ENCODE data around the gene SUPT6H.

SUPT6H gene

DNA sequence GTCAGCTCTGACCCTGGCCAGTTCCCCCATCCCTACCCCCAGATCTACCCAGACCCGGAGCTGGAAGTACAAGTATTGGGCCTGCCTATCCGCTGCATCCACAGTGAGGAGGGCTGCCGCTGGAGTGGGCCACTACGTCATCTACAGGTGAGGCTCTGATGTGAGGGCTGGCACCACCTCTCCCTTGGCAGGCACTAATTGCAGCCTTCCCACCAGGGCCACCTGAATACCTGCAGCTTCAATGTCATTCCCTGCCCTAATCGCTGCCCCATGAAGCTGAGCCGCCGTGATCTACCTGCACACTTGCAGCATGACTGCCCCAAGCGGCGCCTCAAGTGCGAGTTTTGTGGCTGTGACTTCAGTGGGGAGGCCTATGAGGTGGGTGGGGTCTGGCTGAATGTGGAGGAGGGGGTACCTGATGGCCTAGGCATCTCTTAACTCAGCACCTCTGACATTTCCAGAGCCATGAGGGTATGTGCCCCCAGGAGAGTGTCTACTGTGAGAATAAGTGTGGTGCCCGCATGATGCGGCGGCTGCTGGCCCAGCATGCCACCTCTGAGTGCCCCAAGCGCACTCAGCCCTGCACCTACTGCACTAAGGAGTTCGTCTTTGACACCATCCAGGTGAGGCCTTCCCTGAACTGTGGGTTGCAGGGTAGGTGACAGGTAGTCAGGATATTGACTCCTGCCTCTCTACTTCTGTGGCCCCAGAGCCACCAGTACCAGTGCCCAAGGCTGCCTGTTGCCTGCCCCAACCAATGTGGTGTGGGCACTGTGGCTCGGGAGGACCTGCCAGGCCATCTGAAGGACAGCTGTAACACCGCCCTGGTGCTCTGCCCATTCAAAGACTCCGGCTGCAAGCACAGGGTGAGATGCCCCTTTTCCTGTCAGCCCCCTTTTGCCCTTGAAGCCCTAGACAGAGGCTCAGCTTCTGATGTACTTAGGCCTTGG lies 86.1 kb downstream of the SUPT6H start:
- no peak for DNase-seq (ENCODE audit: insufficient read length, low spot score)
- FAIRE-seq, result no peak

GRCh38 chr17:28748852-28749515 lies 87.0 kb downstream of the SUPT6H start:
- DNase-seq (ENCODE audit: insufficient read length, low spot score), result no peak
- FAIRE-seq, result no peak

GRCh38 chr17:28749516-28750177 lies 87.6 kb downstream of the SUPT6H start:
- FAIRE-seq (no peak), DNase-seq (ENCODE audit: insufficient read length, low spot score) (no peak)

DNA sequence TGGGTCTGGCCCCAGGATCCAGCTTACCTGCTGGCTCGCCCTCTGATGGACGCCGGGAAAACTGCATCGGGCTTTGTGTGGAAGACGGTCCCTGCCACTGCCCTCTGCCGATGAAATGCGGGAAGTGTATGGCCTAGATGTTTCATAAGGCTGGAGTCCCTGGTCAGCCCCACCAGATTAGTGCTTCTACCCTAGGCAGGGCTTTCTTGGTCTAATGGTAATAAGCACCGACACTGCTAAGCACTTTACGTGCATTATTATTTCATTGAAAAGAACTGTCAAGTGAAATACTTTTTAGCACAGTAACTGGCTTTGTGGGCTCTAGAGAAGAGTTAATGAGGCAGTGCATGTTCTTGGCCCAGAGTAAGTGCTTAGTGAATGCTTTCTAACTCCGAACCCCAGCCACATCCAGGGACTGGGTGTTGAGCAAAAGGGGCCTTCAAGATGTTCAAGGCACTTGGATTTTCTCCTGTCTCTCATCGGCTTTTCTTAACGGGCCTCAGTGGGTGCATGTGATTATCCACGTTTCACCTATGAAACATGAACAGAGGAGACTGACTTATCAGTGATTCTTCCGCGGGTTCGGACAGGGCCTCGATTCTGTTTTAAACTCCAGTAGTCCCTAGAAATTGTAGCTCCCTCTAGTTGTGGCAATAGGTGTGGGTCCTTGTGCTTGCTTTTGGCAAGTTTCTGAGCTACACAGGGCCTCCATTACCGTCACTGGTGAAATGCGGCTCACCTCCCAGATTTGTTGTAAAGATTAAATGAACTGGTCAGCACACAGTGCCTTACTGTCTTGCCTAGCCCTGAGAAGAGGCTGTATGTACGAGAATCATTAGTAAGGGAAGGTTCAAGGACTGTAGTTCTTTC lies 88.4 kb downstream of the SUPT6H start:
- FAIRE-seq, result peak; percentile 92
- peak; percentile 73 for DNase-seq (ENCODE audit: insufficient read length, low spot score)

GRCh38 chr17:28751600-28752366 lies 89.8 kb downstream of the SUPT6H start:
- FAIRE-seq, result no peak
- DNase-seq (ENCODE audit: insufficient read length, low spot score), result no peak
